Skeletal muscle cell (primary cell): ENCODE results near the gene DIO3.

ENCODE experiments used
- DNase-seq: peaks from one replicate; pipeline ENCODE4 v3.0.0-alpha.2; 2010; ENCODE audit warnings: low read depth
- H3K4me3 ChIP-seq: 2 replicates; pipeline ENCODE4 v1.5.1; 2011; ENCODE audit warnings: low read depth, mild to moderate bottlenecking, control low read depth, low read length, moderate library complexity

DIO3 gene

GRCh38 chr14:101561145-101561896 is at the start of gene DIO3:
Gene DIO3 (plus strand): TSS chr14:101561495.
- no peak within 1 kb of the TSS for H3K4me3 ChIP-seq
- no peak for DNase-seq

- no peak for DNase-seq
- H3K4me3 ChIP-seq: no peak overlapping the region
Measured at GRCh38 chr14:101511620-101512375, 49.5 kb upstream of the DIO3 start.

- no peak overlapping the region for H3K4me3 ChIP-seq
Measured at GRCh38 chr14:101512376-101512695, 49.0 kb upstream of the DIO3 start.

GRCh38 chr14:101514136-101514535 is 47.2 kb upstream of the DIO3 start:
- no peak overlapping the region for H3K4me3 ChIP-seq
- DNase-seq: no peak

More at GRCh38 chr14:101512376-101512695, 49.0 kb upstream of the DIO3 start:
- no peak for DNase-seq

- DNase-seq: no peak
- no peak overlapping the region for H3K4me3 ChIP-seq
Measured at GRCh38 chr14:101516401-101516800, 44.9 kb upstream of the DIO3 start.

GRCh38 chr14:101518611-101519473 is 42.5 kb upstream of the DIO3 start:
- no peak overlapping the region for H3K4me3 ChIP-seq
- no peak for DNase-seq

GRCh38 chr14:101520621-101521472 is 40.4 kb upstream of the DIO3 start:
- DNase-seq: no peak
- H3K4me3 ChIP-seq: no peak overlapping the region

- DNase-seq: no peak
- H3K4me3 ChIP-seq: no peak overlapping the region
Measured at GRCh38 chr14:101521473-101521915, 39.8 kb upstream of the DIO3 start.

- no peak for DNase-seq
- no peak overlapping the region for H3K4me3 ChIP-seq
Measured at GRCh38 chr14:101521978-101522377, 39.3 kb upstream of the DIO3 start.

GRCh38 chr14:101525640-101526527 is 35.4 kb upstream of the DIO3 start:
- no peak overlapping the region for H3K4me3 ChIP-seq
- DNase-seq: no peak

GRCh38 chr14:101527987-101528386 is 33.3 kb upstream of the DIO3 start:
- DNase-seq: no peak
- no peak overlapping the region for H3K4me3 ChIP-seq

- H3K4me3 ChIP-seq: no peak overlapping the region
- DNase-seq: no peak
Measured at GRCh38 chr14:101529079-101529478, 32.2 kb upstream of the DIO3 start.

GRCh38 chr14:101534198-101534597 is 27.1 kb upstream of the DIO3 start:
- H3K4me3 ChIP-seq: no peak overlapping the region
- DNase-seq: no peak

GRCh38 chr14:101535232-101535631 is 26.1 kb upstream of the DIO3 start:
- no peak for DNase-seq
- H3K4me3 ChIP-seq: no peak overlapping the region

GRCh38 chr14:101535701-101536207 is 25.5 kb upstream of the DIO3 start:
- DNase-seq: no peak
- no peak overlapping the region for H3K4me3 ChIP-seq

- DNase-seq: no peak
- H3K4me3 ChIP-seq: no peak overlapping the region
Measured at GRCh38 chr14:101537286-101537685, 24.0 kb upstream of the DIO3 start.

GRCh38 chr14:101538878-101539277 is 22.4 kb upstream of the DIO3 start:
- DNase-seq: no peak
- no peak overlapping the region for H3K4me3 ChIP-seq

- no peak overlapping the region for H3K4me3 ChIP-seq
- no peak for DNase-seq
Measured at GRCh38 chr14:101539880-101540279, 21.4 kb upstream of the DIO3 start.
